GM12878 (cell line): ENCODE data around the gene LDLRAD3.

ENCODE experiments used
- GABPA ChIP-seq: IDR thresholded peaks from 2 replicates; pipeline ENCODE4 v1.6.1; 2014; ENCODE audit warnings: antibody characterized with exemption, low read depth, mild to moderate bottlenecking, inconsistent platforms
- NFYA ChIP-seq: IDR thresholded peaks from 2 replicates; pipeline ENCODE4 v1.6.1; 2011; ENCODE audit warnings: low read depth, mild to moderate bottlenecking, low read length, improper control_type of control experiment, borderline replicate concordance
- POLR2A ChIP-seq: IDR thresholded peaks from 2 replicates; pipeline ENCODE4 v1.6.1; 2011; ENCODE audit warnings: low read depth, mild to moderate bottlenecking, low read length
- POLR2AphosphoS5 ChIP-seq: IDR thresholded peaks from 2 replicates; pipeline ENCODE4 v1.6.1; 2011; ENCODE audit warnings: mild to moderate bottlenecking, low read length, inconsistent platforms
- RCOR1 ChIP-seq: conservative IDR thresholded peaks from 2 replicates; pipeline ENCODE4 v1.6.1; 2012; ENCODE audit warnings: low read depth, low read length, improper control_type of control experiment
- SIN3A ChIP-seq: IDR thresholded peaks from 2 replicates; pipeline ENCODE4 v1.6.1; 2012; ENCODE audit warnings: low read depth, low read length, improper control_type of control experiment
- TF ChIP-seq, protein P1 (sequence below): fragments of 450-650 bp; IDR thresholded peaks from 2 replicates; pipeline ENCODE4 v1.6.1; 2016; ENCODE audit warnings: mild to moderate bottlenecking, moderate library complexity, borderline replicate concordance

DNA sequence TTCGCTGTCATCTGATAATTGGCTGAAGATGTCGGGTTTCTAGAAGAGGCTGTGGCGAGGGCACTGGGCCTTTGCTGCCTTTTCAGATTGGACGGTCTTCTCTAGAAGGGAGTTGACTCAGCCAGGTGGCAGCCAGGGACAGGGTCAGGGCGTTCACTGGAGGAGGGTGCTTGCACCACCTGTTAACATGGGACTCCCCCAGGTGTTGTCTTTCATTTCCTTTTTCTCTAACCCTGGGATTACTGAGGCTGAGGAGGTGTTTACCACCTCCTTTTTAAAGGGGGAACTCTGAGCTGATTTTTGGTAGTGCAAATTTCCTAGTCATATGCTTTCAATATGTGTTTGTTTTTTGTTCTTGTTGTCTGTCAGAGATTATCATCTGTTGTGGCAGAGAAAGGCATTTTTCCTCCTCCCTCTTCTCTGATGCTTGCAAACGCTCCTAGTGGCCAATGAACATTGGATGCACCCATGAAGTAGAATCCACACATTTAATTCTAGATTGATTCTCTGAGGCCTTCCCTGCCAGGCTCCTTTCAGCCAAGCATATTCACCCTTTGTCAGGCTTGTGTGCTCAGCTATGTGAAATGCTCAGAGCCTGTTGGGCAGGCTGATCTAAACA is 54.1 kb downstream of the LDLRAD3 start:
- TF ChIP-seq, protein P1, sequence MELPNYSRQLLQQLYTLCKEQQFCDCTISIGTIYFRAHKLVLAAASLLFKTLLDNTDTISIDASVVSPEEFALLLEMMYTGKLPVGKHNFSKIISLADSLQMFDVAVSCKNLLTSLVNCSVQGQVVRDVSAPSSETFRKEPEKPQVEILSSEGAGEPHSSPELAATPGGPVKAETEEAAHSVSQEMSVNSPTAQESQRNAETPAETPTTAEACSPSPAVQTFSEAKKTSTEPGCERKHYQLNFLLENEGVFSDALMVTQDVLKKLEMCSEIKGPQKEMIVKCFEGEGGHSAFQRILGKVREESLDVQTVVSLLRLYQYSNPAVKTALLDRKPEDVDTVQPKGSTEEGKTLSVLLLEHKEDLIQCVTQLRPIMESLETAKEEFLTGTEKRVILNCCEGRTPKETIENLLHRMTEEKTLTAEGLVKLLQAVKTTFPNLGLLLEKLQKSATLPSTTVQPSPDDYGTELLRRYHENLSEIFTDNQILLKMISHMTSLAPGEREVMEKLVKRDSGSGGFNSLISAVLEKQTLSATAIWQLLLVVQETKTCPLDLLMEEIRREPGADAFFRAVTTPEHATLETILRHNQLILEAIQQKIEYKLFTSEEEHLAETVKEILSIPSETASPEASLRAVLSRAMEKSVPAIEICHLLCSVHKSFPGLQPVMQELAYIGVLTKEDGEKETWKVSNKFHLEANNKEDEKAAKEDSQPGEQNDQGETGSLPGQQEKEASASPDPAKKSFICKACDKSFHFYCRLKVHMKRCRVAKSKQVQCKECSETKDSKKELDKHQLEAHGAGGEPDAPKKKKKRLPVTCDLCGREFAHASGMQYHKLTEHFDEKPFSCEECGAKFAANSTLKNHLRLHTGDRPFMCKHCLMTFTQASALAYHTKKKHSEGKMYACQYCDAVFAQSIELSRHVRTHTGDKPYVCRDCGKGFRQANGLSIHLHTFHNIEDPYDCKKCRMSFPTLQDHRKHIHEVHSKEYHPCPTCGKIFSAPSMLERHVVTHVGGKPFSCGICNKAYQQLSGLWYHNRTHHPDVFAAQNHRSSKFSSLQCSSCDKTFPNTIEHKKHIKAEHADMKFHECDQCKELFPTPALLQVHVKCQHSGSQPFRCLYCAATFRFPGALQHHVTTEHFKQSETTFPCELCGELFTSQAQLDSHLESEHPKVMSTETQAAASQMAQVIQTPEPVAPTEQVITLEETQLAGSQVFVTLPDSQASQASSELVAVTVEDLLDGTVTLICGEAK: no peak
- TF ChIP-seq SIN3A (no peak), POLR2A (no peak), RCOR1 (no peak), POLR2AphosphoS5 (no peak), GABPA (no peak), NFYA (no peak)
